Thyroid gland (tissue), 4 donors: Measurements from ENCODE around the gene BEST2. TPM values are rescaled to one million over a fixed set of nuclear protein-coding genes. Genes with fewer than 3 reads are reported as not detected.
A peak's percentile ranks its signal among the peaks of the same experiment; 100 is the strongest.

Source experiments
- DNase-seq, 2 donors: peaks; one replicate each; pipeline ENCODE4 v3.0.0-alpha.2; 2019
- H3K27ac ChIP-seq, 3 donors: fragments of 200-600 bp; sonication (generic); 1 replicate in 2 of 3; 2 replicates in 1 of 3; pipeline ENCODE4 v1.5.1; 2016 to 2019; ENCODE audit warnings: mild to moderate bottlenecking in 1 of 3, moderate library complexity in 1 of 3
- H3K27me3 ChIP-seq: fragments of 200-600 bp; sonication (generic); one replicate; pipeline ENCODE4 v1.5.1; 2019
- H3K36me3 ChIP-seq, 2 donors: fragments of 200-600 bp; sonication (generic); one replicate each; pipeline ENCODE4 v1.5.1; 2016 to 2019
- H3K4me1 ChIP-seq, 2 donors: fragments of 200-600 bp; sonication (generic); one replicate each; pipeline ENCODE4 v1.5.1; 2017 to 2019
- H3K4me3 ChIP-seq, 3 donors: fragments of 200-600 bp; sonication (generic); replicated peaks in 1 of 3; 1 replicate in 2 of 3; 2 replicates in 1 of 3; pipeline ENCODE4 v1.5.1; 2016; ENCODE audit warnings: mild to moderate bottlenecking in 1 of 3
- H3K9me3 ChIP-seq: fragments of 200-600 bp; sonication (generic); one replicate; pipeline ENCODE4 v1.5.1; 2017
- POLR2A ChIP-seq, 2 donors: fragments of 450-650 bp; IDR thresholded peaks; one replicate each; pipeline ENCODE4 v1.6.1; 2017; ENCODE audit warnings: antibody characterized with exemption in 2 of 2, mild to moderate bottlenecking in 2 of 2, moderate library complexity in 1 of 2
- WGBS, 2 donors: methylation state at CpG; one replicate each; pipeline ENCODE4 v1.1.5; 2017; 5-methylcytosine and 5-hydroxymethylcytosine counted together
- intact Hi-C: fragments of 100-400 bp; cut with DNase I; formaldehyde crosslinking; loops from one replicate; pipeline ENCODE4 v1.15.1; 2023
- total RNA-seq, 4 donors: library from RNA; depleted of rRNA; stranded (reverse); fragments of >200 nt; gene quantifications; one replicate each; pipeline ENCODE4 v1.2.3, GENCODE V29; 2016
- TF ChIP-seq, protein P1 (sequence below), 6 experiments: fragments of 200-600 bp in 3 of 6; fragments of 450-650 bp in 3 of 6; sonication (generic) in 3 of 6; IDR thresholded peaks; one replicate each; pipeline ENCODE4 v1.5.1; 2016 to 2019; ENCODE audit warnings: antibody characterized with exemption in 6 of 6, mild to moderate bottlenecking in 2 of 6, inconsistent platforms in 1 of 6, moderate library complexity in 1 of 6

BEST2 gene
- total RNA-seq, 4 donors from 2014 or later: not detected

DNA sequence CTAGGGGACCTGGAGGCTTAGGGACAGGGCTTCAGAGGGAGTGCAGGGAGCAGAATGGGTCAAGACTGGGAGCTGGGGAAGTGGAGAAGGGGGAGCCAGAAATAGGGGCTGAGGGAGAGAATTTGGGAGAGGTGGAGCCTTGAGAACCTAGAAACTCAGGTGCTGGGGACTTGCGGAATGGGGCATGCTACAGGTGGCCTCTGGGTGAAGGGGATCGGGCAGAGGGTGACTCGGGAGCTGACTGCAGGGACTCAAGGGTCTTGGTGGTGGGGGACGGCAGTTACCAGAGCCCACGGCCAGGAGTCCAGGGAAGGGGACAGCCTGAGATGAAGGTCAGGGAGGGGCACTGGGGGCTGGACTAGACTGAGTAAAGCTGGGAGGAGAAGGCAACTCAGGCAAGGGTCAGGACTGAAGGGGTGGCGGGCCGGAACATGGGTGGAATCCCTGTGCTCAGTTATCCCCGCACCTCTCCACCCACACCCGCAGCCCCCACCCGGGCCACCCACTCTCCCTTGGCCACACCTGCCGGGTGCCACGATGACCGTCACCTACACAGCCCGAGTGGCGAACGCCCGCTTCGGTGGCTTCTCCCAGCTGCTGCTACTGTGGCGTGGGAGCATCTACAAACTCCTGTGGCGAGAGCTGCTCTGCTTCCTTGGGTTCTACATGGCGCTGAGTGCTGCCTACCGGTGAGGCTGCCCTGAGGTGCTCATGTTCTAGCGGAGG lies 628 bp downstream of the BEST2 start:
- Histone ChIP-seq H3K4me3 (no peak overlapping the region), H3K36me3 (peaks cover 9% of the 10 kb centered on the region in 2 donors), H3K27ac (no peak overlapping the region), H3K9me3 (no peaks in the 10 kb centered on the region), H3K27me3 (no peaks in the 10 kb centered on the region), H3K4me1 (peaks cover 0 to 2% of the 10 kb centered on the region in 2 donors)
- WGBS, 2 donors: 81 to 83% methylated on average over 22 to 23 of the region's 23 CpGs
- TF ChIP-seq, protein P1, sequence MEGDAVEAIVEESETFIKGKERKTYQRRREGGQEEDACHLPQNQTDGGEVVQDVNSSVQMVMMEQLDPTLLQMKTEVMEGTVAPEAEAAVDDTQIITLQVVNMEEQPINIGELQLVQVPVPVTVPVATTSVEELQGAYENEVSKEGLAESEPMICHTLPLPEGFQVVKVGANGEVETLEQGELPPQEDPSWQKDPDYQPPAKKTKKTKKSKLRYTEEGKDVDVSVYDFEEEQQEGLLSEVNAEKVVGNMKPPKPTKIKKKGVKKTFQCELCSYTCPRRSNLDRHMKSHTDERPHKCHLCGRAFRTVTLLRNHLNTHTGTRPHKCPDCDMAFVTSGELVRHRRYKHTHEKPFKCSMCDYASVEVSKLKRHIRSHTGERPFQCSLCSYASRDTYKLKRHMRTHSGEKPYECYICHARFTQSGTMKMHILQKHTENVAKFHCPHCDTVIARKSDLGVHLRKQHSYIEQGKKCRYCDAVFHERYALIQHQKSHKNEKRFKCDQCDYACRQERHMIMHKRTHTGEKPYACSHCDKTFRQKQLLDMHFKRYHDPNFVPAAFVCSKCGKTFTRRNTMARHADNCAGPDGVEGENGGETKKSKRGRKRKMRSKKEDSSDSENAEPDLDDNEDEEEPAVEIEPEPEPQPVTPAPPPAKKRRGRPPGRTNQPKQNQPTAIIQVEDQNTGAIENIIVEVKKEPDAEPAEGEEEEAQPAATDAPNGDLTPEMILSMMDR (IDR thresholded peaks at IDR 0.05): no peak
- TF ChIP-seq POLR2A (IDR thresholded peaks at IDR 0.05): no peak
- DNase-seq: no peak
- intact Hi-C loops: no loop called here

DNA sequence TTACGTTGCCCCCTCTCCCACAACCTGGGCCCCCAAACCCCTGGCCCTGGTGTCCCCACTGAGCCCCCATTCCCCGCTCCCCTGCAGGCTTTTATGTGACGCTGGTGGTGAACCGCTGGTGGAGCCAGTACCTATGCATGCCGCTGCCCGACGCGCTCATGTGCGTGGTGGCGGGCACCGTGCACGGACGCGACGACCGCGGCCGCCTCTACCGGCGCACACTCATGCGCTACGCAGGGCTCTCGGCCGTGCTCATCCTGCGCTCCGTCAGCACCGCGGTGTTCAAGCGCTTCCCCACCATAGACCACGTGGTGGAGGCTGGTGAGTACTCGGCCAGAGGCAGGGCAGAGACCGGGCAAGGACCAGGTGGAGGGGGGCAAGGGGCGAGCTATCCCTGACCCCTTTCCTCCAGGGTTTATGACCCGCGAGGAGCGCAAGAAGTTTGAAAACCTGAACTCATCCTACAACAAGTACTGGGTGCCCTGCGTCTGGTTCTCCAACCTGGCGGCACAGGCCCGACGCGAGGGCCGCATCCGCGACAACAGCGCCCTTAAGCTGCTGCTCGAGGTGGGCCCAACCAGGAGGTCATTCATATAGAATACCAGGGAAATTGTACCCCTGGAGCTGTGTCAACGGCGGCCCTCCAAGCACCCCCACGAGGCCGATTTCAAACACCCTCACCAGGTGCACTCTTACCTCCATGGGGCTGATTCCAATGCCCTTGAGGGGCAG lies 3.0 kb downstream of the BEST2 start:
- intact Hi-C loops: no loop called here

DNA sequence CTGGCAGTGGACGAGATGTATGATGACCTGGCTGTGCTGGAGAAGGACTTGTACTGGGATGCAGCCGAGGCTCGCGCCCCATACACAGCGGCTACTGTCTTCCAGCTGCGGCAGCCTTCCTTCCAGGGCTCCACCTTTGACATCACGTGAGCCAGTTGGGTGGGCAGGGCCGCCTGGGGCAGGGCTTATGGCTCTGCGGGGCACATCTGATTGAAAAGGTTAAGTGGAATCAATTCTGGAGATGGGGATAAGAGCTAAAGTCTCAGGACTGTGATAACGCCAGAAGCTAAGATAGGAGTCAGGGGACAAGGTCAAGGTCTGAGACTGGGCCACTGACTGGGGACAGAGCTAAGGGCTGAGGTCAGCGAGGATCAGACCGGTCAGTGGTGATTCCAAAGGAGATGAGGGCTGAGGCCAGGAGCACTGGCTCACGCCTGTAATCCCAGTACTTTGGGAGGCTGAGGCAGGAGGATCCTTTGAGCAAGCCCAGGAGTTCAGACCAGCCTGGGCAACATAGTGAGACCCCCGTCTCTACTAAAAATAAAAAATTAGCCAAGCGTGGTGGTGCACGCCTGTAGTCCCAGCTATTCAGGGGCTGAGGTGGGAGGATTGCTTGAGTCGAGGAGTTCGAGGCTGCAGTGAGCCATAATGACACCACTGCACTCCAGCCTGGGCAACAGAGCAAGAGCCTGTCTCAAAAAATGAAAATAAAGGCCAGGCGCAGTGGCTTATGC lies 4.7 kb downstream of the BEST2 start:
- Histone ChIP-seq H3K9me3 (no peaks in the 10 kb centered on the region), H3K4me3 (no peak overlapping the region), H3K27me3 (no peaks in the 10 kb centered on the region), H3K4me1 (peaks cover 9% of the 10 kb centered on the region in 2 donors), H3K27ac (no peak overlapping the region), H3K36me3 (no peaks in the 10 kb centered on the region)
- TF ChIP-seq, protein P1 (IDR thresholded peaks at IDR 0.05): no peak
- no peak for TF ChIP-seq POLR2A (IDR thresholded peaks at IDR 0.05)
- 87 to 92% methylated on average over 19 of the region's 19 CpGs for WGBS, 2 donors
- DNase-seq: no peak
- intact Hi-C loops: no loop called here

More for the DNA sequence above, 3.0 kb downstream of the BEST2 start:
- Histone ChIP-seq H3K4me3 (no peak overlapping the region), H3K4me1 (peaks cover 9% of the 10 kb centered on the region in 2 donors), H3K27me3 (no peaks in the 10 kb centered on the region), H3K27ac (no peak overlapping the region), H3K36me3 (no peaks in the 10 kb centered on the region), H3K9me3 (no peaks in the 10 kb centered on the region)
- no peak for TF ChIP-seq POLR2A (IDR thresholded peaks at IDR 0.05)
- TF ChIP-seq, protein P1 (IDR thresholded peaks at IDR 0.05): no peak
- 68 to 72% methylated on average over 23 to 49 of the region's 50 CpGs for WGBS, 2 donors
- no peak for DNase-seq

DNA sequence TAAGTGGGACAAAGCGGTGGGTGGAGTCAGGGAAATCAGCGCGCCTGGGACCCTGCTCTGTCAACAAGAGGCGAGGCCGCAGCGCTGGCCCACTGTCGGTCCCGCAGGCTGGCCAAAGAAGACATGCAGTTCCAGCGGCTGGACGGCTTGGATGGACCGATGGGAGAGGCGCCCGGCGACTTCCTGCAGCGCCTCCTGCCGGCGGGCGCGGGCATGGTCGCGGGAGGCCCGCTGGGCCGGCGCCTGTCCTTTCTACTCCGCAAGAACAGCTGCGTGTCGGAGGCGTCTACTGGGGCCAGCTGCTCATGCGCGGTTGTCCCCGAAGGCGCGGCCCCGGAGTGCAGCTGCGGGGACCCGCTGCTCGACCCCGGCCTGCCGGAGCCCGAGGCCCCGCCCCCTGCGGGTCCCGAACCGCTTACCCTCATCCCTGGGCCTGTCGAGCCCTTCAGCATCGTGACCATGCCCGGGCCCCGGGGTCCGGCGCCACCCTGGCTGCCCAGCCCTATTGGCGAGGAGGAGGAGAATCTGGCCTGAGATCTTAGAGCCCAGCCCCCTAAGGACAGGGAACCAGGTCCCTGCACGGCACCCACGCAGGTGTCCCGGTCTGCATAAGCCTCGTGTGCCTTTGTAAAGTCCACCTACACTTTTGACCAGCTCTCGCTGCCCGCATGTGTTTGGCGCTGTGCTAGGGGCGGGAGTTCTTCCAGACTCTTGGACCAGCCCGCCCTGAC lies 6.1 kb downstream of the BEST2 start:
- peak overlapping the region in 1 of 3 donors; percentile 24 for H3K4me3 ChIP-seq
- no peaks in the 10 kb centered on the region for H3K27me3 ChIP-seq
- 11 to 14% methylated on average over 10 to 34 of the region's 60 CpGs for WGBS, 2 donors
- peak overlapping the region in 1 of 3 donors; percentile 41 for H3K27ac ChIP-seq
- peak in 1 of 2 donors; percentile 8 for TF ChIP-seq POLR2A (IDR thresholded peaks at IDR 0.05)
- TF ChIP-seq, protein P1 (IDR thresholded peaks at IDR 0.05): peak; percentile 55 to 96 (median 79)
- intact Hi-C loops: no loop called here
- peak; percentile 67 to 68 for DNase-seq
- H3K4me1 ChIP-seq: peaks cover 9% of the 10 kb centered on the region in 2 donors
- peaks cover 1 to 6% of the 10 kb centered on the region in 2 donors for H3K36me3 ChIP-seq
- H3K9me3 ChIP-seq: no peaks in the 10 kb centered on the region
